Thoracic aorta (tissue), 2 donors: ENCODE measurements around the gene CAMK2D. TPM values are rescaled to one million over a fixed set of nuclear protein-coding genes. Genes with fewer than 3 reads are reported as not detected.

Source experiments
- ATAC-seq: fragments of 150-250 bp; one replicate; pipeline ENCODE4 v1.8.0; 2017; ENCODE audit warnings: low read depth; ENCODE audit not compliant: insufficient number of reproducible peaks, low FRiP score
- DNase-seq: peaks from one replicate; pipeline ENCODE4 v3.0.0-alpha.2; 2020; ENCODE audit warnings: low spot score
- H3K27ac ChIP-seq, 2 donors: fragments of 200-600 bp; sonication (generic); 1 replicate in 1 of 2; 2 replicates in 1 of 2; pipeline ENCODE4 v1.5.1; 2016; ENCODE audit warnings: mild to moderate bottlenecking in 2 of 2, moderate library complexity in 2 of 2
- H3K27me3 ChIP-seq: fragments of 200-600 bp; sonication (generic); replicated peaks from 2 replicates; pipeline ENCODE4 v1.6.0; 2016; ENCODE audit warnings: mild to moderate bottlenecking; ENCODE audit not compliant: insufficient read depth
- H3K36me3 ChIP-seq: fragments of 200-600 bp; sonication (generic); one replicate; pipeline ENCODE4 v1.5.1; 2016
- H3K4me1 ChIP-seq, 2 donors: fragments of 200-600 bp; sonication (generic); 1 replicate in 1 of 2; 2 replicates in 1 of 2; pipeline versions ENCODE4 v1.5.1 to v1.6.0; 2016; ENCODE audit warnings: low read depth in 2 of 2, mild to moderate bottlenecking in 1 of 2; ENCODE audit not compliant: control insufficient read depth in 1 of 2
- H3K4me3 ChIP-seq: fragments of 200-600 bp; sonication (generic); 2 replicates; pipeline ENCODE4 v1.5.1; 2016; ENCODE audit warnings: mild to moderate bottlenecking
- H3K9me3 ChIP-seq: fragments of 200-600 bp; sonication (generic); 2 replicates; pipeline ENCODE4 v1.5.1; 2016
- total RNA-seq, 2 donors: library from RNA; depleted of rRNA; stranded (reverse); fragments of >200 nt; gene quantifications; one replicate each; pipeline versions ENCODE4 v1.1.0 to v1.2.3, GENCODE V29; 2016
- TF ChIP-seq, protein P1 (sequence below): fragments of 200-600 bp; sonication (generic); IDR thresholded peaks from one replicate; pipeline ENCODE4 v1.5.1; 2019; ENCODE audit warnings: antibody characterized with exemption

CAMK2D gene
- total RNA-seq, 2 donors from 2014 or later: 50.6 to 70.1 TPM

- Histone ChIP-seq H3K9me3 (no peaks in the 10 kb centered on the region), H3K27me3 (no peaks in the 10 kb centered on the region), H3K36me3 (no peaks in the 10 kb centered on the region), H3K27ac (no peak overlapping the region), H3K4me1 (peaks cover 26 to 40% of the 10 kb centered on the region in 2 donors), H3K4me3 (no peak overlapping the region)
- ATAC-seq (no peak), DNase-seq (no peak)
- TF ChIP-seq, protein P1, sequence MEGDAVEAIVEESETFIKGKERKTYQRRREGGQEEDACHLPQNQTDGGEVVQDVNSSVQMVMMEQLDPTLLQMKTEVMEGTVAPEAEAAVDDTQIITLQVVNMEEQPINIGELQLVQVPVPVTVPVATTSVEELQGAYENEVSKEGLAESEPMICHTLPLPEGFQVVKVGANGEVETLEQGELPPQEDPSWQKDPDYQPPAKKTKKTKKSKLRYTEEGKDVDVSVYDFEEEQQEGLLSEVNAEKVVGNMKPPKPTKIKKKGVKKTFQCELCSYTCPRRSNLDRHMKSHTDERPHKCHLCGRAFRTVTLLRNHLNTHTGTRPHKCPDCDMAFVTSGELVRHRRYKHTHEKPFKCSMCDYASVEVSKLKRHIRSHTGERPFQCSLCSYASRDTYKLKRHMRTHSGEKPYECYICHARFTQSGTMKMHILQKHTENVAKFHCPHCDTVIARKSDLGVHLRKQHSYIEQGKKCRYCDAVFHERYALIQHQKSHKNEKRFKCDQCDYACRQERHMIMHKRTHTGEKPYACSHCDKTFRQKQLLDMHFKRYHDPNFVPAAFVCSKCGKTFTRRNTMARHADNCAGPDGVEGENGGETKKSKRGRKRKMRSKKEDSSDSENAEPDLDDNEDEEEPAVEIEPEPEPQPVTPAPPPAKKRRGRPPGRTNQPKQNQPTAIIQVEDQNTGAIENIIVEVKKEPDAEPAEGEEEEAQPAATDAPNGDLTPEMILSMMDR: no peak
Observed at GRCh38 chr4:113588895-113589668, 172.5 kb downstream of the CAMK2D start.

DNA sequence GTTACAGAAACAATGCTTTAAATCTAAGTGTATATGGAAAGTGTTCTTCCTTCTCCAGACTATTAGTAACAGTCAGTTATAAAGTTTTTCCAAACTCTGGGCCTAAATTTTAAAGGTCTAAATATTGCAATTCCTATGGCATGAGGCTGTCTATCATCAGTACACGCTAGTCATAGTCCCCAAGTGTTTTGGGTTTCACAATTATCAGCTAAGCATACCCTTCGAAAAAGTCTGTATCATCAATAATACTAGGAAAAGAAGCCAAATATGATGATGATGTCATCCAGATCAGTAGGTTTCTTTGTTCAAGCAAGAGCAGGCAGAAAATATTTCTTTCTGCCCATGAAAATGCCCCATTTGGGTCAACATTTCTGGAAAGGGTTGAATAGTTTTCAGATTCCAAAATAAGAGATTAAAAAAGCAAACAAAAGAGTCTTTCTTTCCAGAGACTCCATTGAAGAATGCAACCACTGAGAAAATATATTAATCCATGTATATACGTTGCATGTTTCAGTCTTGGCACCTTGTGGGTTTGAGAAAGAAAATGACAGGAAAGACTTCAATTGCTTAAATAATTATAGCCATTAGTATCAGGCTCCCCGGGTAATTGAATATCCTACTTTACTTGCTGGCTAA, 173.8 kb downstream of the CAMK2D start:
- Histone ChIP-seq H3K4me3 (no peak overlapping the region), H3K27ac (peak overlapping the region in 1 of 2 donors; percentile 1), H3K36me3 (no peaks in the 10 kb centered on the region), H3K27me3 (no peaks in the 10 kb centered on the region), H3K4me1 (peaks cover 34 to 53% of the 10 kb centered on the region in 2 donors), H3K9me3 (no peaks in the 10 kb centered on the region)
- DNase-seq: no peak
- TF ChIP-seq, protein P1: no peak
- no peak for ATAC-seq

DNA sequence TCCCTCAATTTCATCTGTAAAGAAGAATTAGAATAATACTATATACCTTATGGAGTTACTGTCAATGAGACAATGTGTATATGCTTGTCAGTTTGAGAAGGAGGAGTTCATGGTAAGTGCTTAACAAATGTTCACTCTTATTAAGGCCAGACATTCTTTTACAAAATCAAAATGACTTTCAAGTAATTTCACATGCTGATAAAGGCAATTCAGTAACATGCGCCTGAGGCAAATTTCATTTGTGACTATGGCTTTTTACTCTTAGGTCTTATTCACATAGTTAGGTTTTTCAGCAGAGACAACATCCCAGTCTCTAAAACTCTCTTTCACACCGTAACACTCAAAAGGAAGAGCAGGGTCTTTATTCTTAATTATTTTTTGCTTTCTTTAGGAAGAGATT, 174.4 kb downstream of the CAMK2D start:
- Histone ChIP-seq H3K4me3 (no peak overlapping the region), H3K4me1 (peaks cover 36 to 57% of the 10 kb centered on the region in 2 donors), H3K27me3 (no peaks in the 10 kb centered on the region), H3K27ac (no peak overlapping the region), H3K9me3 (no peaks in the 10 kb centered on the region), H3K36me3 (no peaks in the 10 kb centered on the region)
- ATAC-seq (no peak), DNase-seq (no peak)
- TF ChIP-seq, protein P1: no peak

- TF ChIP-seq, protein P1: no peak
- no peaks in the 10 kb centered on the region for H3K36me3 ChIP-seq
- H3K9me3 ChIP-seq: no peaks in the 10 kb centered on the region
- H3K27ac ChIP-seq: peak overlapping the region in 1 of 2 donors; percentile 21
- no peak for ATAC-seq
- H3K4me1 ChIP-seq: peaks cover 30 to 57% of the 10 kb centered on the region in 2 donors
- no peak overlapping the region for H3K4me3 ChIP-seq
- no peak for DNase-seq
- no peaks in the 10 kb centered on the region for H3K27me3 ChIP-seq
Observed at GRCh38 chr4:113586072-113586471, 175.5 kb downstream of the CAMK2D start.

DNA sequence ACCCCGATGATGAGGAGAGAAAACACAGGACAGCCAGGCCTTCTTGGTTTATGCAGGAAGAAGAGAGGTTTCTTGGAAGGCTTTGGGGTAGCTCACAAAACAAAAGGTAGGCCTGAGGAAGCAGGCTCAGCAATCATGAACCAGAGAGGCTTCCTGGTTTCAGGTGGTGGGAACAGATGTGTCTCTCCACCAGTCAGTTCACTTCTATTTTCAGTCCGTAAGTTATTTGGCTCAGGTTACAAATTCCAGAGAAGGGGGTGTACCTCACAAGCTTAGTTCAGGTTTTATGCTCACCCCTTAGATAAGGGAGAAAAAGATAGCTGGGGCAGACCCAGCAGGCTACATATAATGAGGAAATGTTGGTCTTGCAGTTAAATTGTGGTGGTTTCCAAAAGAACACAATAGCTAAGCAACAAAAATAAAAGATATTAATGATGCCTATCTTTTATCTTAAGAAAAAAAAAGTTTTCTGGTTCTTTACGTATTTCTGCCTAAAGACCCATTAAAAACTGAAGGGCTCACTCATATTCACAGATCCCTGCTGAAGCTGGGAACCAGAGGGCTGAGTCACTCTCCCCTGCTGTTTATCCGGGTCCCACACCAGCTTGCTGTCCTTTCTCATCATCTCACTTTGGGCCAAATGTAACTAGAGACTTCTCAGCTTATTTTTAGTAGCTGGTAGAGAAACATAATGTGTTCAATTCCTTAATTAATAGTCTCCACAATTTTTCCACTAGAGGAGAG, 177.0 kb downstream of the CAMK2D start:
- Histone ChIP-seq H3K27me3 (no peaks in the 10 kb centered on the region), H3K4me3 (no peak overlapping the region), H3K4me1 (peaks cover 35 to 57% of the 10 kb centered on the region in 2 donors), H3K9me3 (no peaks in the 10 kb centered on the region), H3K27ac (peak overlapping the region; percentile 40 to 49), H3K36me3 (no peaks in the 10 kb centered on the region)
- TF ChIP-seq, protein P1: no peak
- DNase-seq (no peak), ATAC-seq (no peak)
